Progenitor cell of endocrine pancreas (in vitro differentiated cells): ENCODE results near the gene CCL14. TPM values are rescaled to one million over a fixed set of nuclear protein-coding genes. Genes with fewer than 3 reads are reported as not detected.
"Not testable (repeated sequence)": the region's sequence is repeated elsewhere in the genome, so short reads cannot be mapped to it uniquely, and the experiment has no call there.

ENCODE experiments used
- DNase-seq: peaks from one replicate; pipeline ENCODE4 v3.0.0; 2021; ENCODE audit warnings: low spot score; ENCODE audit not compliant: unreplicated experiment
- H3K27ac Mint-ChIP-seq: 2 replicates; pipeline ENCODE4 v1.8.0; 2021; ENCODE audit warnings: mild to moderate bottlenecking, moderate library complexity, mixed read lengths
- H3K27me3 Mint-ChIP-seq: 2 replicates; pipeline ENCODE4 v1.8.0; 2021; ENCODE audit warnings: mixed read lengths
- H3K36me3 Mint-ChIP-seq: 2 replicates; pipeline ENCODE4 v1.8.0; 2022; ENCODE audit warnings: mixed read lengths; ENCODE audit not compliant: insufficient read depth
- H3K4me1 Mint-ChIP-seq: 2 replicates; pipeline ENCODE4 v1.8.0; 2021; ENCODE audit warnings: low read depth, mixed read lengths
- H3K4me3 Mint-ChIP-seq: 2 replicates; pipeline ENCODE4 v1.8.0; 2021; ENCODE audit warnings: low read depth, mild to moderate bottlenecking, moderate library complexity, mixed read lengths
- H3K9me3 Mint-ChIP-seq: 2 replicates; pipeline ENCODE4 v1.8.0; 2021; ENCODE audit warnings: low read depth, mixed read lengths
- total RNA-seq: library from RNA; stranded (reverse); gene quantifications from 2 replicates; pipeline ENCODE4 v1.2.1, GENCODE V29; 2021
- TF ChIP-seq, protein P1 (sequence below): fragments of 200-600 bp; sonication (generic); IDR thresholded peaks from one replicate; pipeline ENCODE4 v1.5.0; 2021; ENCODE audit warnings: antibody characterized with exemption, mild to moderate bottlenecking; ENCODE audit not compliant: unreplicated experiment

The CCL14 gene
- total RNA-seq, 1 donor from 2014 or later: not detected

DNA sequence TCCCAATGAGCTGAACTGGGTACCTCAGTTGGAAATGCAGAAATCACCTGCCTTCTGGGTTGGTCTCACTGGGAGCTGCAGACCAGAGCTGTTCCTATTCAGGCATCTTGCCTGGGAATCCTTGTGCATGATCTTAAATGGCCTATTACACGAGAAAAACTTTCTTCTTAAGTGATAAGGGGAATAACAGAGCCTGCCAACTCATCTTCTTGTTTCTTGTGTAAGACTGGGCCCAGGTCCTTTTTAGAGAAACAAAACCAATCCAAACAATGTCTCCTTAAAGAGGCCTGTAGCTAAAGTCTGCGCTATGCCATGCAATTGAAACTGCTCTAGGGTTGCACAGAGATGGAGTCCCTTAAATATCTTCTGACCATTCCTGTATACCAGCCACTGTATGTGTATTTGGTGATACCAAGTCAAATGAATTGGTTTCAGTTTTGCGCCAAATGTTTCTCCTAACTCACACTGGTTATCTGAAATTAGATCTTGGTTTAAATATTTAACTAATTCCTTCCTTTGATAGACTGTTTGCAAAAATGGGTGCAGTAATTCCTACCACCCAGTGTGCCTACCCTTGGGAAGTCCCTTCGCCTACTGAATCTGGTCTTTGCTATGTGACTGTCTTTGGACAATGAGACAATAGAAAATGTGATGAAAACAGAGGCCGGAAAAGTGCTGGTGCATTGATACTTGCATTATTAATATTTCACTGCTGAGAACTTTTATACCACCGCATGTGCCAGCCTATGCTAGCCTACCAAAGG, 37.8 kb upstream of the CCL14 start:
- TF ChIP-seq, protein P1, sequence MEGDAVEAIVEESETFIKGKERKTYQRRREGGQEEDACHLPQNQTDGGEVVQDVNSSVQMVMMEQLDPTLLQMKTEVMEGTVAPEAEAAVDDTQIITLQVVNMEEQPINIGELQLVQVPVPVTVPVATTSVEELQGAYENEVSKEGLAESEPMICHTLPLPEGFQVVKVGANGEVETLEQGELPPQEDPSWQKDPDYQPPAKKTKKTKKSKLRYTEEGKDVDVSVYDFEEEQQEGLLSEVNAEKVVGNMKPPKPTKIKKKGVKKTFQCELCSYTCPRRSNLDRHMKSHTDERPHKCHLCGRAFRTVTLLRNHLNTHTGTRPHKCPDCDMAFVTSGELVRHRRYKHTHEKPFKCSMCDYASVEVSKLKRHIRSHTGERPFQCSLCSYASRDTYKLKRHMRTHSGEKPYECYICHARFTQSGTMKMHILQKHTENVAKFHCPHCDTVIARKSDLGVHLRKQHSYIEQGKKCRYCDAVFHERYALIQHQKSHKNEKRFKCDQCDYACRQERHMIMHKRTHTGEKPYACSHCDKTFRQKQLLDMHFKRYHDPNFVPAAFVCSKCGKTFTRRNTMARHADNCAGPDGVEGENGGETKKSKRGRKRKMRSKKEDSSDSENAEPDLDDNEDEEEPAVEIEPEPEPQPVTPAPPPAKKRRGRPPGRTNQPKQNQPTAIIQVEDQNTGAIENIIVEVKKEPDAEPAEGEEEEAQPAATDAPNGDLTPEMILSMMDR: no peak
- Mint-ChIP-seq H3K4me1 (peaks cover 11% of the 10 kb centered on the region), H3K36me3 (no peaks in the 10 kb centered on the region), H3K27ac (no peak overlapping the region), H3K27me3 (no peaks in the 10 kb centered on the region), H3K9me3 (peaks cover 6% of the 10 kb centered on the region), H3K4me3 (no peak overlapping the region)
- no peak for DNase-seq

GRCh38 chr17:36019423-36019822, 32.9 kb upstream of the CCL14 start:
- Mint-ChIP-seq H3K9me3 (peaks cover 6% of the 10 kb centered on the region), H3K4me1 (peaks cover 9% of the 10 kb centered on the region), H3K27me3 (no peaks in the 10 kb centered on the region), H3K36me3 (no peaks in the 10 kb centered on the region), H3K4me3 (no peak overlapping the region), H3K27ac (no peak overlapping the region)
- no peak for DNase-seq
- TF ChIP-seq, protein P1: no peak

DNA sequence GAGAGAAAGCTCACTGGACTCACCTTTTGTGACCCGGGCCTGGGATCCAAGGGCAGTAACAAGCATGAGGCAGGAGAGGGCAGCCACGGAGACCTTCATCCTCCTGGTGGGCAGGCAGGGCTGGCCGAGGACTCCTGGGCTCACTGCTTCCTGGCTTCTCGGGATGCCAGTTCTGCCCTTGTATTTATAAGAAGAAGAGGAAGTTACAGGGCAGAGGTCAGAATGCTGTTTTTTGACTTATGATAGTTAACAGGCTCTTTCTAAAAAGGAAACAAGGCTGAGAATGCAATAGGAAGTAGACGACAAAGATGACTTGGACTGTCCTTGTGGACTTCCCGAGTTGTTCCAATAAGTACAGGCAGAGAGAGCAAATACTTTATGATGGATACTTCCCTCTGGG, 31.3 kb upstream of the CCL14 start, which contains the start of gene CCL23:
TSS of gene CCL23 (minus strand) at position 174 of the 400 bp plus-strand sequence. CDS start at position 99, 75 bp downstream.
- Mint-ChIP-seq H3K36me3 (no peaks in the 10 kb centered on the region), H3K27me3 (no peaks in the 10 kb centered on the region), H3K4me1 (peaks cover 9% of the 10 kb centered on the region), H3K4me3 (no peak within 1 kb of the TSS), H3K27ac (no peak within 1 kb of the TSS), H3K9me3 (peaks cover 13% of the 10 kb centered on the region)
- no peak for DNase-seq
- TF ChIP-seq, protein P1: no peak

- Mint-ChIP-seq H3K9me3 (peaks cover 21% of the 10 kb centered on the region), H3K27me3 (no peaks in the 10 kb centered on the region), H3K4me1 (peaks cover 9% of the 10 kb centered on the region), H3K4me3 (no peak overlapping the region), H3K27ac (no peak overlapping the region), H3K36me3 (no peaks in the 10 kb centered on the region)
- no peak for DNase-seq
- TF ChIP-seq, protein P1: no peak
Observed at GRCh38 chr17:36016555-36016954, 30.0 kb upstream of the CCL14 start.

- not testable (repeated sequence) for DNase-seq, H3K27ac Mint-ChIP-seq, H3K36me3 Mint-ChIP-seq, H3K4me1 Mint-ChIP-seq, H3K4me3 Mint-ChIP-seq, H3K27me3 Mint-ChIP-seq
- H3K9me3 Mint-ChIP-seq: peaks cover 27% of the 10 kb centered on the region
Observed at GRCh38 chr17:36015895-36016294, 29.4 kb upstream of the CCL14 start.

DNA sequence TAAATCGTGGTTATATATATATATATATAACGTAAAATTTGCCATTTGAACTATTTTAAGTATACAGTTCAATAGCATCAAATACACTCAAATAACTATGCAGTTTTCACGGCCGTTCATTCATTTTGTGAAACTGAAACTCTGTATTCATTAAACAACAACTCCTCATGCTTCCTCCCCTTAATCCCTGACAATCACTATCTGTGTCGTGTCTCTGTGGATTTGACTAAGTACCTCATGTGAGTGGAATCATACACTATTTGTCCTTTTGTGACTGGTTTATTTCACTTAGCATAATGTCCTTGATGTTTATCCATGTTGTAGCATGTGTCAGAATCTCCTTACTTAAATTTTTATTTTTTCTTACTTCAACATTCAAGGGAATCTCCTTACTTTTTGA, 28.4 kb upstream of the CCL14 start:
- Mint-ChIP-seq H3K9me3 (peaks cover 27% of the 10 kb centered on the region), H3K27ac (no peak overlapping the region), H3K36me3 (peaks cover 3% of the 10 kb centered on the region), H3K27me3 (no peaks in the 10 kb centered on the region), H3K4me3 (no peak overlapping the region), H3K4me1 (no peaks in the 10 kb centered on the region)
- DNase-seq: no peak
- TF ChIP-seq, protein P1: no peak
